Activated B cell treated with CpG ODN at 0.5 μM for 24 hours (primary cell): Measurements from ENCODE around the gene RAD51B. TPM values are rescaled to one million over a fixed set of nuclear protein-coding genes. Genes with fewer than 3 reads are reported as not detected.
A peak's percentile ranks its signal among the peaks of the same experiment; 100 is the strongest.

Source experiments
- ATAC-seq: fragments of 200-7000 bp; cut with Tn5 transposase; one replicate; pipeline ENCODE4 v1.10.0; 2021; ENCODE audit warnings: low read depth, mild to moderate bottlenecking, moderate library complexity
- CTCF ChIA-PET: fragments of 350-600 bp; sonication (Branson Sonifier 250); formaldehyde crosslinking; loops from one replicate; lab custom pipeline; 2021; ENCODE audit warnings: antibody characterized with exemption; lab: Charles Lee
- POLR2A ChIA-PET: fragments of 350-600 bp; sonication (Branson Sonifier 250); formaldehyde crosslinking; loops from one replicate; lab custom pipeline; 2021; ENCODE audit warnings: antibody characterized with exemption; lab: Charles Lee
- DNase-seq: peaks from one replicate; pipeline ENCODE4 v3.0.0; 2022
- H3K27ac Mint-ChIP-seq: one replicate; pipeline ENCODE4 v1.8.0; 2020; ENCODE audit warnings: mixed read lengths
- H3K27me3 Mint-ChIP-seq: one replicate; pipeline ENCODE4 v1.8.0; 2021; ENCODE audit warnings: mixed read lengths
- H3K36me3 Mint-ChIP-seq: one replicate; pipeline ENCODE4 v1.8.0; 2021; ENCODE audit warnings: low read depth, mixed read lengths
- H3K4me1 Mint-ChIP-seq: one replicate; pipeline ENCODE4 v1.8.0; 2021; ENCODE audit warnings: mixed read lengths
- H3K4me3 Mint-ChIP-seq: one replicate; pipeline ENCODE4 v1.8.0; 2020; ENCODE audit warnings: mild to moderate bottlenecking, mixed read lengths
- H3K9me3 Mint-ChIP-seq: one replicate; pipeline ENCODE4 v1.8.0; 2020; ENCODE audit warnings: mixed read lengths
- intact Hi-C: fragments of 100-400 bp; cut with micrococcal nuclease; formaldehyde crosslinking; loops from one replicate; pipeline ENCODE4 v1.15.1; 2024
- total RNA-seq: library from RNA; stranded (reverse); gene quantifications from 2 replicates; pipeline ENCODE4 v1.2.3, GENCODE V29; 2022
- TF ChIP-seq, protein P1 (sequence below): fragments of 200-600 bp; IDR thresholded peaks from one replicate; pipeline ENCODE4 v1.8.0; 2022; ENCODE audit warnings: antibody characterized with exemption, mild to moderate bottlenecking

RAD51B gene
- total RNA-seq, 1 donor from 2014 or later, result 53.9 TPM

- no peaks in the 10 kb centered on the region for H3K27me3 Mint-ChIP-seq
- ATAC-seq (no peak), DNase-seq (no peak)
- POLR2A ChIA-PET, result no interaction called here
- TF ChIP-seq, protein P1, sequence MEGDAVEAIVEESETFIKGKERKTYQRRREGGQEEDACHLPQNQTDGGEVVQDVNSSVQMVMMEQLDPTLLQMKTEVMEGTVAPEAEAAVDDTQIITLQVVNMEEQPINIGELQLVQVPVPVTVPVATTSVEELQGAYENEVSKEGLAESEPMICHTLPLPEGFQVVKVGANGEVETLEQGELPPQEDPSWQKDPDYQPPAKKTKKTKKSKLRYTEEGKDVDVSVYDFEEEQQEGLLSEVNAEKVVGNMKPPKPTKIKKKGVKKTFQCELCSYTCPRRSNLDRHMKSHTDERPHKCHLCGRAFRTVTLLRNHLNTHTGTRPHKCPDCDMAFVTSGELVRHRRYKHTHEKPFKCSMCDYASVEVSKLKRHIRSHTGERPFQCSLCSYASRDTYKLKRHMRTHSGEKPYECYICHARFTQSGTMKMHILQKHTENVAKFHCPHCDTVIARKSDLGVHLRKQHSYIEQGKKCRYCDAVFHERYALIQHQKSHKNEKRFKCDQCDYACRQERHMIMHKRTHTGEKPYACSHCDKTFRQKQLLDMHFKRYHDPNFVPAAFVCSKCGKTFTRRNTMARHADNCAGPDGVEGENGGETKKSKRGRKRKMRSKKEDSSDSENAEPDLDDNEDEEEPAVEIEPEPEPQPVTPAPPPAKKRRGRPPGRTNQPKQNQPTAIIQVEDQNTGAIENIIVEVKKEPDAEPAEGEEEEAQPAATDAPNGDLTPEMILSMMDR, result no peak
- no peak overlapping the region for H3K27ac Mint-ChIP-seq
- peaks cover 9% of the 10 kb centered on the region for H3K4me1 Mint-ChIP-seq
- no peaks in the 10 kb centered on the region for H3K36me3 Mint-ChIP-seq
- CTCF ChIA-PET, result no interaction called here
- H3K4me3 Mint-ChIP-seq, result no peak overlapping the region
- H3K9me3 Mint-ChIP-seq, result peaks cover 2% of the 10 kb centered on the region
- intact Hi-C loops, result no loop called here
These were observed 380.1 kb downstream of the RAD51B start for GRCh38 chr14:68199554-68200151.

GRCh38 chr14:68203871-68204270 lies 384.3 kb downstream of the RAD51B start:
- ChIA-PET CTCF (interaction anchor here (0.6 kb wide), 1 partner anchor 947 kb away, joined by 4 read pairs; no protein-coding TSS in a partner anchor), POLR2A (interaction anchor here (0.6 kb wide), 1 partner anchor 8 kb away, joined by 4 read pairs; no protein-coding TSS in a partner anchor)
- TF ChIP-seq, protein P1, result no peak
- H3K4me1 Mint-ChIP-seq, result peaks cover 11% of the 10 kb centered on the region
- no peak overlapping the region for H3K27ac Mint-ChIP-seq
- intact Hi-C loops, result no loop called here
- no peaks in the 10 kb centered on the region for H3K36me3 Mint-ChIP-seq
- H3K9me3 Mint-ChIP-seq, result peaks cover 2% of the 10 kb centered on the region
- H3K27me3 Mint-ChIP-seq, result no peaks in the 10 kb centered on the region
- no peak for ATAC-seq
- H3K4me3 Mint-ChIP-seq, result no peak overlapping the region
- no peak for DNase-seq

DNA sequence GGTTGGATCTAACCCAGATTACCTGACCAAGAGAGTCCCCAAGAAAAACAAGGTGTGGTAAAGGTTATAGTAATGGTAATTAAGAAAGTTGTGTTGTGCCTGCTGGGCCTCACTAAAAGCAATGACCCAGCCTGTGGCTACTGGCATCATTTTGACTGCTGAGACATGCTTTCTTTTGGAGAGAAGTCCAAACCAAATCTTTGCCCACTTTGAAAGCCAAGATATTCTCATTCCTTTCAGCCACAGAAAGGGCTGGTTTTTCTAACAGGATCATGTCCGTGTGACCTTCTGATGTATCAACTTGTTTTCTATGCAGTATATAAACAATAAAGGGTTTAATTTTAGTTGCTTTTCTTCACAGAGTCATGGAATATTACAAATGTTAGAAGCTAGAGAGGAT lies 388.6 kb downstream of the RAD51B start:
- DNase-seq (no peak), ATAC-seq (no peak)
- no peak overlapping the region for H3K27ac Mint-ChIP-seq
- H3K27me3 Mint-ChIP-seq, result no peaks in the 10 kb centered on the region
- no peak overlapping the region for H3K4me3 Mint-ChIP-seq
- intact Hi-C loops, result no loop called here
- H3K4me1 Mint-ChIP-seq, result peaks cover 43% of the 10 kb centered on the region
- H3K9me3 Mint-ChIP-seq, result no peaks in the 10 kb centered on the region
- TF ChIP-seq, protein P1, result no peak
- no peaks in the 10 kb centered on the region for H3K36me3 Mint-ChIP-seq
- POLR2A ChIA-PET, result interaction anchor here (0.6 kb wide), 1 partner anchor 456 kb away, joined by 3 read pairs; no protein-coding TSS in a partner anchor
- CTCF ChIA-PET, result no interaction called here

DNA sequence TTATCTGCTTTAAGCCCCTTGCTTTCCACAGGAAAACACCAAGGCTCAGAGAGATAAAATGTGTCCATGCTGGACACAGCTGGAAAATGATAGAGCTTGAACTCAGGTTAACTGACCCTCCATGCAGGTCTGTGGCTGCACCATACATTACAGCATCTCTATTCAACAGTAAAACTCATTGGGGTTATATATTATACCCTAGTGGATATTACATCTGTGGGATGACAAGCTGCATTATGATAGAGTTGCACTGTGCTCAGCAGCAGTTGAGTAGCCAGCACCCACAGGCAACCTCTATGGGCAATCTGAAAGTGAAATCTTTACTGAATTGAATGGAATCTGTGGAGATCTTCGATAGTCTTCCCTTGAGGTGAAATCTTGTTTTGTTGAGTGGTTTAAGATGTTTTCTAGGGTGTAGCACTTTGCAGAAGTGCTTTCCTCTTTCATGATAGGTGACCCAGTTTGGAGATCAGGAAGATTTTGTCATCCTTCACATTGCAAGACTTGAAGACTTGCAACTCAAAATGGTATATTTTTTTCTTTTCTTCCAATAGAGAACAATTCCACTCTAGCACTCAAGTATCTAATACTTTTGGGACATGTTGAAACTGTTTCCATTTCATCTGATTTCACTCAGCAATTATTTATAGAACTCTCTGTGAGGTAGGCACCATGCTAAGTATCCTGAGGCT lies 389.2 kb downstream of the RAD51B start:
- peak overlapping the region; percentile 38 for H3K27ac Mint-ChIP-seq
- H3K9me3 Mint-ChIP-seq, result no peaks in the 10 kb centered on the region
- H3K4me1 Mint-ChIP-seq, result peaks cover 42% of the 10 kb centered on the region
- POLR2A ChIA-PET, result interaction anchor here (0.6 kb wide), 1 partner anchor 456 kb away, joined by 3 read pairs; no protein-coding TSS in a partner anchor
- TF ChIP-seq, protein P1, result no peak
- CTCF ChIA-PET, result no interaction called here
- DNase-seq (no peak), ATAC-seq (no peak)
- no peaks in the 10 kb centered on the region for H3K36me3 Mint-ChIP-seq
- no peaks in the 10 kb centered on the region for H3K27me3 Mint-ChIP-seq
- intact Hi-C loops, result no loop called here
- no peak overlapping the region for H3K4me3 Mint-ChIP-seq

DNA sequence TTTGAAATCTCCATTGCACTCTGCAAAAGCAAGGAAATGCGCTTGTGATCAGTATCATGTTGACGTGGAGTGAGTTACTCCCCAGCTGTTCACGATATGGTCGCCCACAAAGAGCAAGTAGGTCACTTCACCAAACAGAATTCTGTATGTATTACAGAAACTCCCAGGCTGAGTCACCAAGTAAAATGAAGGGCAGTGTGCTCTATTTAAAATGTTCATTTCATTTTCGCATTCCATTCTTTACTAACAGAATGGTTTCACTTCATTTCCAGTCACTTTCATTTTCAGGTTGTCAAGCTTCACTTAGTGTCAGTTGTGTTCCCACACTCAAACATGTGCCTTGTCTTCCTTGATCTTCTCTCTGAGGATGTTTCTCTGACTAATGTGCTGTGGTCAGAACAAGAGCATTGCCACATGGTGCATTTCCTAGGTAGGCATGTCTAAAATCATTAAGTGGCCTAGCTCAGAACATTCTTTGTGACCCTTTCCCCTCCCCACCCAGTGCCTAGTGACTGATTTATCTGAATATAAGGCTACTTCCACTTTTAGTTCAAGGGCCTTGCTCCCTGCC lies 391.2 kb downstream of the RAD51B start:
- TF ChIP-seq, protein P1, result no peak
- ChIA-PET POLR2A (interaction anchor here (0.6 to 1.6 kb wide), 6 partner anchors 9 to 606 kb away, joined by 3 to 10 read pairs (median 6); partner anchors contain the start of gene ZFP36L1), CTCF (no interaction called here)
- peak; percentile 87 for ATAC-seq
- Mint-ChIP-seq H3K4me1 (peaks cover 54% of the 10 kb centered on the region), H3K4me3 (peak overlapping the region; percentile 64), H3K9me3 (no peaks in the 10 kb centered on the region), H3K27ac (peak overlapping the region; percentile 84), H3K36me3 (no peaks in the 10 kb centered on the region), H3K27me3 (no peaks in the 10 kb centered on the region)
- DNase-seq, result no peak
- intact Hi-C loops, result loop anchor here (1.0 to 5.0 kb wide), 3 partner anchors 22 to 582 kb away; partner anchors contain the start of gene ZFP36L1
